ENCODE measurements around the gene CELF5. TPM values are rescaled to one million over a fixed set of nuclear protein-coding genes. Genes with fewer than 3 reads are reported as not detected.
A peak's percentile ranks its signal among the peaks of the same experiment; 100 is the strongest.

CELF5 gene
- total RNA-seq, 1 experiment from 2014 or later, result 2.5 TPM

DNA sequence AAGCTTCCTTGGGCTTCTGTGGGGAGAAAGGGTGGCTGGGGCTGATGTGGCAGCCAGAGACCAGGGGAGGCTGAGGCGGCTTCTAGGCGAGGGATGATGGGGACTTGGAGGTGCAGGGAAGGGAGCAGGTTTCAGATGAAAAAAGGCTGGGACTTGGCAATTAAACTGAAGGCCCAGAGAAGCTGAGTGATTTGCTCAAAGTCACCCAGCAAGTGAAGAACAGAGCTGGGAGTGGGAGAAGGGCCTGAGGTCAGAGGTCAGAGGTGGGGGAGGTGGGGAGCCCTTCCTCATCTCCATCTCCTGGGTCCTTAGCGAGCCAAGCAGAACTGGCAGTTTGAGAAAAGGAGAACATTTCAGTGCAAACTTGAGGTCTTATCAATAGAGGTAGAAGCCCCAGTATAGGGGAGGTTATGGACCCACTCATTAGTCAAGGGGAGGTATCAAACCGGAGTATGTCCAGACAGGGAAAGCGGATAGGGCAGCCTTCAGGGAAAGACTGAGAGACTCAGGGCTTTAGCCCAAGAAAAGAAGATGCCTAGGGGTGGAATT, 92.3 kb downstream of the CELF5 start (continued):
- no peak for TF ChIP-seq ZFX (IDR thresholded peaks at IDR 0.05)
- TF ChIP-seq EZH2 (IDR thresholded peaks at IDR 0.05), result no peak
- TF ChIP-seq RAD21 (IDR thresholded peaks at IDR 0.05; ENCODE audit: low read depth), result no peak
- no peak for TF ChIP-seq EGR1 (IDR thresholded peaks at IDR 0.05; ENCODE audit: low read depth)

DNA sequence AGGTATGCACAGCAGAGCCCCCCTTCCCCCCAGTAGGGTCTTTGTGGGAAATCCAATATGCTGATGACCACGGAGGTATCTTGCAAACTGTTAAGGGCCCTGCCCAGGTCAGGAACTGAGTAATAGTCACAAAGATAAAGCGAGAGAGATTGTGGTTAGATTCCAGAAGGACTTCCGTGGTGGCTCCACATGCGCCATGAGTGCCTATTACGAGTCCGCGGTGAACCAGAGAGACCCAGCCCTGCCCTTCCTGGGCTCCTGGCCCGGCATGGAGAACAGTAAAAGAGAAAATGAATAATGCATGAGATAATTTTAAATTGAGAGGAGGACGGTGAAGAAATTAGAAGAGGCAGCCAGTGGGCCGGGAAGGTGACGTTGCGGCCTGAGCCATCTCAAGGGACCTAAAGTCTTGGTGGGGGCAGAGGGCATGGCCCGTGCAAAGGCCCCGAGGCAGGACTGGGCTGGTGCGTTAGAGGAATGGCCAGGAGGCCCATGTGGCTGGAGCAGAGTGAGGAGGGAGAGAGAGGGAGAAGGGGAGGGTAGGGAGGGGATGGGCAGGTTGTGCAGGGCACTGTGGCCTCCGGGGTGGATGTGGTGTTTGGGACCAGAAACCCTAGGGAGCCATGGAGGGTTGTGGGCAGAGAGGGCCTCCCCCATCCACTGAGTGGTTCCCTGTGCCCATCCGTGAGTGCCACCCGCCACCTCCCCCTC, 95.3 kb downstream of the CELF5 start:
- H3K4me1 ChIP-seq (ENCODE audit: control insufficient read depth in 1 of 2, insufficient read depth in 2 of 2, low read length in 2 of 2), result peaks cover 5 to 17% of the 10 kb centered on the region in 2 experiments; a peak in 3 of 4 replicates
- RAD21 ChIA-PET (ENCODE audit: low non-redundant PET in 1 of 2, low total read pairs in 2 of 2, uncharacterized antibody in 2 of 2, unreplicated experiment in 2 of 2), result no interaction called here
- peaks cover 13% of the 10 kb centered on the region; the same call in 1 of the 2 replicates for H3K27me3 ChIP-seq (ENCODE audit: insufficient read depth, low read length)
- no peak overlapping the region for H3K27ac ChIP-seq (ENCODE audit: low read depth, low read length)
- no peaks in the 10 kb centered on the region for H3K79me2 ChIP-seq (ENCODE audit: insufficient read depth, low read length)
- DNase-seq (ENCODE audit: low read depth, low spot score) (no peak), ATAC-seq (no peak)
- no peak for TF ChIP-seq CBX3 (IDR thresholded peaks at IDR 0.05; ENCODE audit: low read depth)
- no peak for TF ChIP-seq JUND (IDR thresholded peaks at IDR 0.05)
- no peak for TF ChIP-seq TCF7L2 (IDR thresholded peaks at IDR 0.05; ENCODE audit: borderline replicate concordance, extremely low read depth, insufficient read depth, insufficient read length)
- no peak for TF ChIP-seq SIN3A (IDR thresholded peaks at IDR 0.05; ENCODE audit: low read depth)
- TF ChIP-seq EGR1 (IDR thresholded peaks at IDR 0.05; ENCODE audit: low read depth), result no peak
- no peak for TF ChIP-seq RAD21 (IDR thresholded peaks at IDR 0.05; ENCODE audit: low read depth)
- no peak for TF ChIP-seq SP1 (IDR thresholded peaks at IDR 0.05; ENCODE audit: low read depth)
- TF ChIP-seq ZNF274 (IDR thresholded peaks at IDR 0.05; ENCODE audit: low read depth, low read length), result no peak
- TF ChIP-seq EZH2phosphoT487 (IDR thresholded peaks at IDR 0.05; ENCODE audit: borderline replicate concordance), result no peak
- no peaks in the 10 kb centered on the region for H3K36me3 ChIP-seq (ENCODE audit: control insufficient read depth in 1 of 2, insufficient read depth in 2 of 2, low read length in 2 of 2)
- BruUV-seq (replicated peaks), result no TSS peak
- CTCF ChIA-PET, result no interaction called here
- peak overlapping the region; percentile 14; the same call in 1 of the 2 replicates for H3K4me2 ChIP-seq (ENCODE audit: low read length)
- intact Hi-C loops (cut with micrococcal nuclease), result no loop called here
- no peaks in the 10 kb centered on the region for H3K9me3 ChIP-seq (ENCODE audit: control insufficient read depth in 1 of 2, insufficient read depth in 1 of 2, low read depth in 1 of 2, low read length in 2 of 2)
- H3K4me3 ChIP-seq (replicated peaks in 1 of 2; ENCODE audit: low read depth in 1 of 2, low read length in 2 of 2), result no peak overlapping the region
- no peaks in the 10 kb centered on the region for H3K9me2 ChIP-seq (ENCODE audit: insufficient read depth)
- POLR2A ChIA-PET, result no interaction called here
- no peak overlapping the region for H3K9ac ChIP-seq (ENCODE audit: low read length)
- H4K20me1 ChIP-seq (ENCODE audit: insufficient read depth), result no peaks in the 10 kb centered on the region
- H2AFZ ChIP-seq (ENCODE audit: low read depth, low read length, poor library complexity, severe bottlenecking), result no peak overlapping the region

Measured in HCT116 (cell line).